ENCODE results near the gene NRDE2. TPM values are rescaled to one million over a fixed set of nuclear protein-coding genes. Genes with fewer than 3 reads are reported as not detected.

The NRDE2 gene
- total RNA-seq, 1 experiment from 2014 or later, result 18.0 TPM

- ChIA-PET POLR2A (interaction anchor here (0.9 kb wide), 1 partner anchor 395 kb away, joined by 3 read pairs; no protein-coding TSS in a partner anchor), CTCF (no interaction called here)
- no peak overlapping the region for H3K27ac Mint-ChIP-seq (ENCODE audit: unreplicated experiment)
- BruUV-seq (replicated peaks), result no TSS peak
- intact Hi-C loops (cut with micrococcal nuclease; ENCODE audit: unreplicated experiment), result loop anchor here (10.0 kb wide), 1 partner anchor 291 kb away; no protein-coding TSS in a partner anchor
- no peaks in the 10 kb centered on the region for H3K9me3 Mint-ChIP-seq (ENCODE audit: unreplicated experiment)
- no peaks in the 10 kb centered on the region for H3K4me1 Mint-ChIP-seq (ENCODE audit: low read depth, unreplicated experiment)
- no peaks in the 10 kb centered on the region for H3K27me3 Mint-ChIP-seq (ENCODE audit: insufficient read depth, unreplicated experiment)
- Histone ChIP-seq H3K4me1 (no peaks in the 10 kb centered on the region), H3K27me3 (replicated peaks; ENCODE audit: control insufficient read depth, insufficient read depth, low read length) (no peaks in the 10 kb centered on the region), H3K4me3 (ENCODE audit: low read depth, low read length) (no peak overlapping the region), H3K36me3 (ENCODE audit: control insufficient read depth, insufficient read depth, low read length) (no peaks in the 10 kb centered on the region; the same call in 1 of the 2 replicates), H3K9me3 (no peaks in the 10 kb centered on the region)
- TF ChIP-seq, protein P1, sequence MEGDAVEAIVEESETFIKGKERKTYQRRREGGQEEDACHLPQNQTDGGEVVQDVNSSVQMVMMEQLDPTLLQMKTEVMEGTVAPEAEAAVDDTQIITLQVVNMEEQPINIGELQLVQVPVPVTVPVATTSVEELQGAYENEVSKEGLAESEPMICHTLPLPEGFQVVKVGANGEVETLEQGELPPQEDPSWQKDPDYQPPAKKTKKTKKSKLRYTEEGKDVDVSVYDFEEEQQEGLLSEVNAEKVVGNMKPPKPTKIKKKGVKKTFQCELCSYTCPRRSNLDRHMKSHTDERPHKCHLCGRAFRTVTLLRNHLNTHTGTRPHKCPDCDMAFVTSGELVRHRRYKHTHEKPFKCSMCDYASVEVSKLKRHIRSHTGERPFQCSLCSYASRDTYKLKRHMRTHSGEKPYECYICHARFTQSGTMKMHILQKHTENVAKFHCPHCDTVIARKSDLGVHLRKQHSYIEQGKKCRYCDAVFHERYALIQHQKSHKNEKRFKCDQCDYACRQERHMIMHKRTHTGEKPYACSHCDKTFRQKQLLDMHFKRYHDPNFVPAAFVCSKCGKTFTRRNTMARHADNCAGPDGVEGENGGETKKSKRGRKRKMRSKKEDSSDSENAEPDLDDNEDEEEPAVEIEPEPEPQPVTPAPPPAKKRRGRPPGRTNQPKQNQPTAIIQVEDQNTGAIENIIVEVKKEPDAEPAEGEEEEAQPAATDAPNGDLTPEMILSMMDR (IDR thresholded peaks at IDR 0.05; ENCODE audit: insufficient read depth in 1 of 2, low read depth in 1 of 2, low read length in 1 of 2, severe bottlenecking in 1 of 2, unreplicated experiment in 1 of 2), result no peak
- no peak for DNase-seq
- H3K36me3 Mint-ChIP-seq (ENCODE audit: insufficient read depth, unreplicated experiment), result peaks cover 17% of the 10 kb centered on the region
- no peak overlapping the region for H3K4me3 Mint-ChIP-seq (ENCODE audit: unreplicated experiment)
Observed at GRCh38 chr14:90303473-90303872, 28.3 kb downstream of the NRDE2 start.

GRCh38 chr14:90302529-90303303 is 29.0 kb downstream of the NRDE2 start:
- Mint-ChIP-seq H3K4me1 (ENCODE audit: low read depth, unreplicated experiment) (no peaks in the 10 kb centered on the region), H3K36me3 (ENCODE audit: insufficient read depth, unreplicated experiment) (peaks cover 22% of the 10 kb centered on the region), H3K27me3 (ENCODE audit: insufficient read depth, unreplicated experiment) (no peaks in the 10 kb centered on the region), H3K4me3 (ENCODE audit: unreplicated experiment) (no peak overlapping the region), H3K27ac (ENCODE audit: unreplicated experiment) (no peak overlapping the region), H3K9me3 (ENCODE audit: unreplicated experiment) (no peaks in the 10 kb centered on the region)
- H3K4me3 ChIP-seq (ENCODE audit: low read depth, low read length), result no peak overlapping the region
- TF ChIP-seq, protein P1 (IDR thresholded peaks at IDR 0.05; ENCODE audit: insufficient read depth in 1 of 2, low read depth in 1 of 2, low read length in 1 of 2, severe bottlenecking in 1 of 2, unreplicated experiment in 1 of 2), result no peak
- DNase-seq, result no peak
- POLR2A ChIA-PET, result interaction anchor here (0.9 kb wide), 2 partner anchors 81 to 395 kb away, joined by 3 to 5 read pairs; no protein-coding TSS in a partner anchor
- H3K36me3 ChIP-seq (ENCODE audit: control insufficient read depth, insufficient read depth, low read length), result no peaks in the 10 kb centered on the region; the same call in 1 of the 2 replicates
- H3K4me1 ChIP-seq, result no peaks in the 10 kb centered on the region
- intact Hi-C loops (cut with micrococcal nuclease; ENCODE audit: unreplicated experiment), result loop anchor here (10.0 kb wide), 1 partner anchor 292 kb away; no protein-coding TSS in a partner anchor
- CTCF ChIA-PET, result interaction anchor here (0.5 to 1.4 kb wide), 4 partner anchors 81 to 456 kb away, joined by 3 to 6 read pairs (median 3); no protein-coding TSS in a partner anchor
- H3K9me3 ChIP-seq, result no peaks in the 10 kb centered on the region
- no peaks in the 10 kb centered on the region for H3K27me3 ChIP-seq (replicated peaks; ENCODE audit: control insufficient read depth, insufficient read depth, low read length)
- no TSS peak for BruUV-seq (replicated peaks)

- Mint-ChIP-seq H3K9me3 (ENCODE audit: unreplicated experiment) (no peaks in the 10 kb centered on the region), H3K27ac (ENCODE audit: unreplicated experiment) (no peak overlapping the region), H3K27me3 (ENCODE audit: insufficient read depth, unreplicated experiment) (no peaks in the 10 kb centered on the region), H3K4me3 (ENCODE audit: unreplicated experiment) (no peak overlapping the region), H3K4me1 (ENCODE audit: low read depth, unreplicated experiment) (no peaks in the 10 kb centered on the region), H3K36me3 (ENCODE audit: insufficient read depth, unreplicated experiment) (peaks cover 22% of the 10 kb centered on the region)
- no peaks in the 10 kb centered on the region; the same call in 1 of the 2 replicates for H3K36me3 ChIP-seq (ENCODE audit: control insufficient read depth, insufficient read depth, low read length)
- H3K4me1 ChIP-seq, result no peaks in the 10 kb centered on the region
- no peaks in the 10 kb centered on the region for H3K27me3 ChIP-seq (replicated peaks; ENCODE audit: control insufficient read depth, insufficient read depth, low read length)
- ChIA-PET POLR2A (interaction anchor here (0.9 kb wide), 1 partner anchor 82 kb away, joined by 5 read pairs; no protein-coding TSS in a partner anchor), CTCF (interaction anchor here (0.7 to 1.4 kb wide), 6 partner anchors 13 to 457 kb away, joined by 3 to 6 read pairs (median 4); no protein-coding TSS in a partner anchor)
- no TSS peak for BruUV-seq (replicated peaks)
- intact Hi-C loops (cut with micrococcal nuclease; ENCODE audit: unreplicated experiment), result loop anchor here (1.0 to 10.0 kb wide), 3 partner anchors 97 to 395 kb away; no protein-coding TSS in a partner anchor
- DNase-seq, result peak in 1 of 2 experiments; percentile 11
- no peaks in the 10 kb centered on the region for H3K9me3 ChIP-seq
- no peak overlapping the region for H3K4me3 ChIP-seq (ENCODE audit: low read depth, low read length)
- TF ChIP-seq, protein P1 (IDR thresholded peaks at IDR 0.05; ENCODE audit: insufficient read depth in 1 of 2, low read depth in 1 of 2, low read length in 1 of 2, severe bottlenecking in 1 of 2, unreplicated experiment in 1 of 2), result peak in 1 of 2 experiments; percentile 38
Observed at GRCh38 chr14:90301668-90302090, 30.1 kb downstream of the NRDE2 start.

Measured in Caco-2 (cell line).